ENCODE data around the gene PDE4D. TPM values are rescaled to one million over a fixed set of nuclear protein-coding genes. Genes with fewer than 3 reads are reported as not detected.
A peak's percentile ranks its signal among the peaks of the same experiment; 100 is the strongest.

The PDE4D gene
- total RNA-seq, 1 donor from 2014 or later: 44.8 TPM

DNA sequence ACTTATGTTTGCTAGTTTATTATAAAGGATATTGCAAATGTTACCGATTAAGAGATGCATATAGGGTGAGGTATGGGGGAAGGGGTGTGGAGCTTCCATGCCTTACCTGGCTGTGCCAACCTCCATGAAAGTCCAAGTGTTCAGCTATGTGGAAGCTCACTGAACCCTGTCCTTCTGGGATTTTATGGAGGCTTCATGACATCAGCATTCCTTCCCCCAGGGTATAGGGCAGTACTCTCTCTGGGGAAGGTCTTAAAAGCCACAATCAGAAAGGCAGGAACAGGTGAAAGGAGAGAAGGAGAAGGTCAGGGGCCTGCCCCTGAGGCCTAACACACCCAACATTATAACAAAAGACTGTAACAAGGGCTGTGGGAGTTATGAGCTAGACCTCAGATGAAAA lies 592.6 kb downstream of the PDE4D start:
- intact Hi-C loops (cut with DNase I): no loop called here
- DNase-seq (ENCODE audit: low spot score in 2 of 2): no peak
- no peaks in the 10 kb centered on the region for H3K27me3 ChIP-seq
- no peak overlapping the region for H3K27ac ChIP-seq
- peaks cover 0 to 4% of the 10 kb centered on the region in 2 donors for H3K4me1 ChIP-seq
- H3K36me3 ChIP-seq: no peaks in the 10 kb centered on the region
- H3K9me3 ChIP-seq: no peaks in the 10 kb centered on the region
- H3K4me3 ChIP-seq: no peak overlapping the region
- TF ChIP-seq, protein P1, sequence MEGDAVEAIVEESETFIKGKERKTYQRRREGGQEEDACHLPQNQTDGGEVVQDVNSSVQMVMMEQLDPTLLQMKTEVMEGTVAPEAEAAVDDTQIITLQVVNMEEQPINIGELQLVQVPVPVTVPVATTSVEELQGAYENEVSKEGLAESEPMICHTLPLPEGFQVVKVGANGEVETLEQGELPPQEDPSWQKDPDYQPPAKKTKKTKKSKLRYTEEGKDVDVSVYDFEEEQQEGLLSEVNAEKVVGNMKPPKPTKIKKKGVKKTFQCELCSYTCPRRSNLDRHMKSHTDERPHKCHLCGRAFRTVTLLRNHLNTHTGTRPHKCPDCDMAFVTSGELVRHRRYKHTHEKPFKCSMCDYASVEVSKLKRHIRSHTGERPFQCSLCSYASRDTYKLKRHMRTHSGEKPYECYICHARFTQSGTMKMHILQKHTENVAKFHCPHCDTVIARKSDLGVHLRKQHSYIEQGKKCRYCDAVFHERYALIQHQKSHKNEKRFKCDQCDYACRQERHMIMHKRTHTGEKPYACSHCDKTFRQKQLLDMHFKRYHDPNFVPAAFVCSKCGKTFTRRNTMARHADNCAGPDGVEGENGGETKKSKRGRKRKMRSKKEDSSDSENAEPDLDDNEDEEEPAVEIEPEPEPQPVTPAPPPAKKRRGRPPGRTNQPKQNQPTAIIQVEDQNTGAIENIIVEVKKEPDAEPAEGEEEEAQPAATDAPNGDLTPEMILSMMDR (IDR thresholded peaks at IDR 0.05): no peak

DNA sequence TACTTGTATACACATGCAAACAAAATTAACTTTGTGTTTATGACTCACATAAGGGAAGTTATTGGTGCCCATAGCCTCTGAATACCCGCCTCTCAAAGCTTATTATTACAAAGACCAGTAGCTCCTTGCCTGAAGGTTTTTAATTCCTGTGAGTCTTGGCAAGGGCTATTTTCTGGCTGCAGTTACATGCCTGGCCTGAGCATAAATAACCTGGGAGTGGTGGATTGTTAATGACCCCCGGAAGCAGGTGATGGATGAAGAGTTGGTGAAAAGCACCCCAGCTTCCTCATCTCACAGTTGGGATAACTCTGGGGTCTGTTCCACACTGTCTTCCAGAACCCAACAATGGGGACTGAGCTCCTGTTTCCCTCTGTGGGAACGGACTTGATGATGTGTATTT lies 594.5 kb downstream of the PDE4D start:
- no peak overlapping the region for H3K27ac ChIP-seq
- H3K4me3 ChIP-seq: no peak overlapping the region

DNA sequence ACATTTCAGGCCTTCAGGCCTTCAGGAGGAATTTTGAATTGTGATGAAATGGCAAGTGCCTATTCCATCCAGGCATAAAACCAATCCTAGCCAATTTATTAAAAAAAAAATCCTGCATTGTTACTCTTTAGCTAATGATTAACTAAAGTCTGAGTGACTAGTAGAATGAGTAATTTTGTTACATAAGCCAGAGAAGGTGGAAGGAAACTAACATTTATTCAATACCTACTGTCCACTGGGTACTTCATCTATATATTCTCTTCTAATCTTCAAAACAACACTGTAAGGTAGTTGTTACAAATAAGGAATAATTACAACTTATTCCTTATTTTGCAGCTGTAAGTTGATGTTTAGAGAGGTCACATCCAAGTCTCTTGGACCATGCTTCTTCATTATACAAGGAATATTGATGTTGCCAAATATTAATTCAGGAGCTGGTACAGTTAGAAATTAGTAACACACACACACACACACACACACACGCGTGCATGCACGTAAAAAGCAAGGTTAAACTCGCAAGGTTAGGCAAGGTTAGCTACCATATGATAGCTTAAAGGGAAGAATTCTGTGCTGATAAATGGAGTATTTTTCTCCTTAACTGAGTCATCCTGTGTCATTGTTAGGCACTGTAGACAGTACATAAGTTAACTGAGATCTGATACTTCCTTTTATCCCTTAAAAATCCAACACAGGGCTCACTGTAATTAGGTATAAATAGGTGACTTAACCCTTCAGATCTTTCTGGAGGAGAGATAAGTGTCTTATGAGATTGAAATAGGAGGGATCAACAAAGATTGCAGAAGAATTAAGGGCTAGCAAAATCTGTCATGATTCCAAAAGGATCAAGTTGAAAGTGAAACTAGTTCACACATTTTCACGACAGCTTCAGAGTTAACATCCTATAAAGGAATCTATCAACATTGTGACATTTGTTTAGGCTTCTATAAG lies 596.9 kb downstream of the PDE4D start:
- DNase-seq (ENCODE audit: low spot score in 2 of 2): no peak
- H3K36me3 ChIP-seq: no peaks in the 10 kb centered on the region

More for the DNA sequence above, 594.5 kb downstream of the PDE4D start:
- Histone ChIP-seq H3K9me3 (no peaks in the 10 kb centered on the region), H3K36me3 (no peaks in the 10 kb centered on the region), H3K27me3 (no peaks in the 10 kb centered on the region), H3K4me1 (peaks cover 0 to 4% of the 10 kb centered on the region in 2 donors)
- intact Hi-C loops (cut with DNase I): no loop called here
- DNase-seq (ENCODE audit: low spot score in 2 of 2): no peak
- TF ChIP-seq, protein P1 (IDR thresholded peaks at IDR 0.05): no peak

DNA sequence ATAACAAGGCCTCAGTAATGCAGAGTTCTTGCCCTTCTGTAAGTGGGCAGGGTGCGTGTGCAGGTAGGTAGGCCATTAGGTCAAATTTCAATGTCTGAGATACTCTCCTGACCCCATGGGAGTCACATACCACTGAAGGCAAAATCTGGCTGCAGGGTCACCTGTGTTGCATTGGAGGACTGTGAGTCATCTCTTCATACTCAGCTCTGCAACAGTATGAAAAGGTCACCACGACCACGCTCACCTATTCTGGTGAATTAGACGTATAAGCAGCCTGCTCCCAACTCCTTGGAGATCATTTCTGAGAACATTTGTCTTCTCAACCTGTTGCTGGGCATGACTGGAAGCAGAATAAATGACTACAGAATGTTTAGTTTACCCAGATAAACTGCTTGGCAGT lies 599.8 kb downstream of the PDE4D start:
- H3K4me1 ChIP-seq: peaks cover 0 to 4% of the 10 kb centered on the region in 2 donors

More for the DNA sequence above, 596.9 kb downstream of the PDE4D start:
- H3K4me1 ChIP-seq: peaks cover 0 to 4% of the 10 kb centered on the region in 2 donors
- no peaks in the 10 kb centered on the region for H3K9me3 ChIP-seq
- peak overlapping the region; percentile 26 to 41 for H3K4me3 ChIP-seq
- intact Hi-C loops (cut with DNase I): no loop called here
- TF ChIP-seq, protein P1 (IDR thresholded peaks at IDR 0.05): no peak
- no peaks in the 10 kb centered on the region for H3K27me3 ChIP-seq
- H3K27ac ChIP-seq: no peak overlapping the region

DNA sequence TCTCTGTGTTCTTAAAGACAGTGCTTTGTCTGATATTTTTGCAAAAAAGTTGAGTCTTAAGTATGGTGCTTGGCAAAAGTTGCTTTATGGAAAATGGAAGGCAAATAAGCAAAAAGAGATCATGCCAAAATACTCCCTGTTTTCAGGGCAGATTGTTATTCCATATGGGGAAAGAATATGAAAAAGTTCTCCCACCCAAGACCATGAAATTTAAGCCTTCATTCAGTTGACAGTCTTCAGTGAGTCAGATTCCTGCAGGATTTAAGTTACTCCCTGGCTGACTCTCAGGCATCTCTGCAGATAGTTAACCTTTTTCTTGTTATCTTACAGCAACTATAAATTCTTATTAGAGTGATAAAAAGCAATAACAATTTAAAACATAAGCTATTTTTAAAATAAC lies 601.6 kb downstream of the PDE4D start:
- no peak overlapping the region for H3K27ac ChIP-seq
- no peak overlapping the region for H3K4me3 ChIP-seq
- H3K36me3 ChIP-seq: no peaks in the 10 kb centered on the region
- intact Hi-C loops (cut with DNase I): no loop called here
- no peak for DNase-seq (ENCODE audit: low spot score in 2 of 2)
- H3K9me3 ChIP-seq: no peaks in the 10 kb centered on the region
- no peaks in the 10 kb centered on the region for H3K4me1 ChIP-seq
- TF ChIP-seq, protein P1 (IDR thresholded peaks at IDR 0.05): no peak
- no peaks in the 10 kb centered on the region for H3K27me3 ChIP-seq

More for the DNA sequence above, 599.8 kb downstream of the PDE4D start:
- intact Hi-C loops (cut with DNase I): no loop called here
- H3K27me3 ChIP-seq: no peaks in the 10 kb centered on the region
- H3K27ac ChIP-seq: no peak overlapping the region
- H3K9me3 ChIP-seq: no peaks in the 10 kb centered on the region
- H3K4me3 ChIP-seq: no peak overlapping the region
- no peak for DNase-seq (ENCODE audit: low spot score in 2 of 2)
- no peaks in the 10 kb centered on the region for H3K36me3 ChIP-seq
- TF ChIP-seq, protein P1 (IDR thresholded peaks at IDR 0.05): no peak
